Upper lobe of right lung (tissue), 1 donor: ENCODE data around the gene NAT8L. TPM values are rescaled to one million over a fixed set of nuclear protein-coding genes. Genes with fewer than 3 reads are reported as not detected.

ENCODE experiments used
- ATAC-seq: fragments of 200-7000 bp; cut with Tn5 transposase; one replicate; pipeline ENCODE4 v1.9.1; 2020; ENCODE audit warnings: mild to moderate bottlenecking, moderate library complexity
- DNase-seq: peaks from one replicate; pipeline ENCODE4 v3.0.0-alpha.2; 2020
- H3K27ac ChIP-seq: fragments of 200-600 bp; one replicate; pipeline ENCODE4 v1.8.0; 2022
- H3K27me3 ChIP-seq: fragments of 200-600 bp; one replicate; pipeline ENCODE4 v1.8.0; 2022; ENCODE audit warnings: mild to moderate bottlenecking
- H3K36me3 ChIP-seq: fragments of 200-600 bp; one replicate; pipeline ENCODE4 v1.8.0; 2022
- H3K4me1 ChIP-seq: fragments of 200-600 bp; one replicate; pipeline ENCODE4 v1.8.0; 2022
- H3K4me3 ChIP-seq: fragments of 200-600 bp; one replicate; pipeline ENCODE4 v1.8.0; 2022; ENCODE audit warnings: mild to moderate bottlenecking
- H3K9me3 ChIP-seq: fragments of 200-600 bp; one replicate; pipeline ENCODE4 v1.8.0; 2022
- intact Hi-C: fragments of 100-400 bp; cut with DNase I; formaldehyde crosslinking; loops from one replicate; pipeline ENCODE4 v1.11.0; 2022
- total RNA-seq: library from RNA; stranded (reverse); fragmentation: NEBNext Ultra II Directional; extraction: Animal tissue kit (Norgen Biotek cat#: 25700); gene quantifications from one replicate; pipeline ENCODE4 v1.2.1, GENCODE V29; 2021
- TF ChIP-seq, protein P1 (sequence below): fragments of 200-600 bp; IDR thresholded peaks from one replicate; pipeline ENCODE4 v1.8.0; 2022; ENCODE audit warnings: antibody characterized with exemption
- donor health status: DM: no; HTN: yes; CAD: no; lungs with severe emphysema.

Gene NAT8L
- total RNA-seq, 1 donor from 2014 or later, result 0.46 TPM

DNA sequence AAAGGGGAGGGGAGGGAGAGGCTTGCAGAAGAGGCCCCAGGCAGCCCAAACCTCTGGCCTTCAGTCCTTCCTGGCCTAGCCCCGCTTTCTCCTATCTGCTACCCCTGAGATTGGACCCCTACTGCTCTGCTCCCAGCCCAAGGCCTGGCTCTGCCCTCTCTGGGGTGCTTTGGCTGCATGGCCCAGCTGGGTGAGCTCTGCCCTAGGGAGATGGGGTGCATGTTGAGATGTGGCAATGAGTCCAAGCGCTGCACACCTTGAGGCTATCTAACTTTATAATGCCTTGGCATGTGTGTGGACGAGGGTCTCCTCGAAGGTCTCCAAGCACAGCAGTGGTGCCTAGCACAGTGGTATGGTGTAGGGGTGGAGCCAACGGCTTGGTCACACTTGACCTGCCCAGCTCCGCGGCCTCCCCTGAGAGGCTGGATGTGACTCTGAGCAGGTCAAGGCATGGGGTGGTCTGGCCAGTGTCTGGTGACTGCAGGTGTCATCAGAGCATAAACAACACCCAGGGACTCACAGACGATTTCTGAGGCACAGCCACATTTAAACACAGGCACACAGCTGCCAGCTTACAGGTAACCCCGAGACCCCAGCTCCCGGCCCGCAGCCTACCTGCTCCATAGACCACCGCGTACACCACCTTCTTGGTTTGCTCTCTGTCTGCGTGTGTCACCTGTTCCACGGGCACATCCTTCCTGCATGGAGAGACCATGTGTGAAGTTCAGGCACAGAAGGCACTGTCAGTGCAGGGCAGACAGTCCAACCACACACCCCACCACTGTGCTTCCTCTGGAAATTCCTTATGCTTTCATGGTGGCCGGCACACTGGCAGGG lies 36.3 kb downstream of the NAT8L start:
- H3K9me3 ChIP-seq, result no peaks in the 10 kb centered on the region
- DNase-seq (no peak), ATAC-seq (peak; percentile 19)
- H3K27me3 ChIP-seq, result no peaks in the 10 kb centered on the region
- no peaks in the 10 kb centered on the region for H3K4me1 ChIP-seq
- TF ChIP-seq, protein P1, sequence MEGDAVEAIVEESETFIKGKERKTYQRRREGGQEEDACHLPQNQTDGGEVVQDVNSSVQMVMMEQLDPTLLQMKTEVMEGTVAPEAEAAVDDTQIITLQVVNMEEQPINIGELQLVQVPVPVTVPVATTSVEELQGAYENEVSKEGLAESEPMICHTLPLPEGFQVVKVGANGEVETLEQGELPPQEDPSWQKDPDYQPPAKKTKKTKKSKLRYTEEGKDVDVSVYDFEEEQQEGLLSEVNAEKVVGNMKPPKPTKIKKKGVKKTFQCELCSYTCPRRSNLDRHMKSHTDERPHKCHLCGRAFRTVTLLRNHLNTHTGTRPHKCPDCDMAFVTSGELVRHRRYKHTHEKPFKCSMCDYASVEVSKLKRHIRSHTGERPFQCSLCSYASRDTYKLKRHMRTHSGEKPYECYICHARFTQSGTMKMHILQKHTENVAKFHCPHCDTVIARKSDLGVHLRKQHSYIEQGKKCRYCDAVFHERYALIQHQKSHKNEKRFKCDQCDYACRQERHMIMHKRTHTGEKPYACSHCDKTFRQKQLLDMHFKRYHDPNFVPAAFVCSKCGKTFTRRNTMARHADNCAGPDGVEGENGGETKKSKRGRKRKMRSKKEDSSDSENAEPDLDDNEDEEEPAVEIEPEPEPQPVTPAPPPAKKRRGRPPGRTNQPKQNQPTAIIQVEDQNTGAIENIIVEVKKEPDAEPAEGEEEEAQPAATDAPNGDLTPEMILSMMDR, result no peak
- no peak overlapping the region for H3K4me3 ChIP-seq
- no peak overlapping the region for H3K27ac ChIP-seq
- no peaks in the 10 kb centered on the region for H3K36me3 ChIP-seq
- intact Hi-C loops, result no loop called here

- intact Hi-C loops, result no loop called here
- no peaks in the 10 kb centered on the region for H3K27me3 ChIP-seq
- no peak overlapping the region for H3K4me3 ChIP-seq
- no peaks in the 10 kb centered on the region for H3K9me3 ChIP-seq
- no peaks in the 10 kb centered on the region for H3K36me3 ChIP-seq
- ATAC-seq (no peak), DNase-seq (no peak)
- TF ChIP-seq, protein P1, result no peak
- H3K4me1 ChIP-seq, result no peaks in the 10 kb centered on the region
- H3K27ac ChIP-seq, result no peak overlapping the region
Observed at GRCh38 chr4:2096073-2096609, 37.0 kb downstream of the NAT8L start.

DNA sequence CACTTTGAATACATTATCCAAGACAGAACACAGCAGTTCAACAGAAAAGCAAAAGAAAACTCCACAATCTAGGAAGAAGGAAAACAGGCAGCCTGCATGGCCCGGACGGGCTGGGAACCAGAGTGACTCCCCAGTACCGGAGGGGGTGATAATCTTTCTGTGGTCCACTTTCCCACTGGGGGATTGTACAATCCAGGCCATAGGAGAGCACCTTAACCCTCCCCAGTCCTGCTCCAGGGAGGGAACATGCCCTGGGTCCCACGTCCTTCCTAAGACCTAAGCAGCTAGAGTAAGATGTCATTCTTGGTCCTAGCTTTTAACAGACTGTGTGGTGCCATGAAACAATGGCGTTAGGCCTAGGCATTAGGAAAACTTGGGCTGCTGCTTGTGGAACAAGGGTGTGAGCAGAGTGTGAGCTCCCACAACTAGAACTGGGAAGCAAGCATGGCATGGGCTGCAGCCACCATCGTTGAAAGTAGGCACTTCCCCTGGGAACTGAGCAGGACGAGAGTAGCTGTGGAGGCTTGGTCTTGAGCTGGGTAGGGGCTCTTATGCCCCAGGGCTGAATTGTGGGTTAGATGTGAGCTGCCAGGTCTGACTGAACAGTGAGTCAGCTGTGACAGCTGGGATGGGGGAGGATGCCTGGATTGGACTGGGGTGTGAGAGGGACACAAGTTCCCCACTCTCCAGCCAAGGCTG lies 42.4 kb downstream of the NAT8L start:
- no peak for ATAC-seq
- H3K27ac ChIP-seq, result no peak overlapping the region
- no peaks in the 10 kb centered on the region for H3K36me3 ChIP-seq
- H3K4me3 ChIP-seq, result no peak overlapping the region
- H3K4me1 ChIP-seq, result no peaks in the 10 kb centered on the region
- H3K9me3 ChIP-seq, result peaks cover 13% of the 10 kb centered on the region
- TF ChIP-seq, protein P1, result no peak
- no peak for DNase-seq
- no peaks in the 10 kb centered on the region for H3K27me3 ChIP-seq
- intact Hi-C loops, result no loop called here

- Histone ChIP-seq H3K27ac (no peak overlapping the region), H3K27me3 (no peaks in the 10 kb centered on the region), H3K4me1 (no peaks in the 10 kb centered on the region), H3K9me3 (peaks cover 13% of the 10 kb centered on the region), H3K4me3 (no peak overlapping the region), H3K36me3 (no peaks in the 10 kb centered on the region)
- intact Hi-C loops, result no loop called here
- TF ChIP-seq, protein P1, result no peak
- ATAC-seq (no peak), DNase-seq (no peak)
Observed at GRCh38 chr4:2102045-2102883, 43.1 kb downstream of the NAT8L start.

DNA sequence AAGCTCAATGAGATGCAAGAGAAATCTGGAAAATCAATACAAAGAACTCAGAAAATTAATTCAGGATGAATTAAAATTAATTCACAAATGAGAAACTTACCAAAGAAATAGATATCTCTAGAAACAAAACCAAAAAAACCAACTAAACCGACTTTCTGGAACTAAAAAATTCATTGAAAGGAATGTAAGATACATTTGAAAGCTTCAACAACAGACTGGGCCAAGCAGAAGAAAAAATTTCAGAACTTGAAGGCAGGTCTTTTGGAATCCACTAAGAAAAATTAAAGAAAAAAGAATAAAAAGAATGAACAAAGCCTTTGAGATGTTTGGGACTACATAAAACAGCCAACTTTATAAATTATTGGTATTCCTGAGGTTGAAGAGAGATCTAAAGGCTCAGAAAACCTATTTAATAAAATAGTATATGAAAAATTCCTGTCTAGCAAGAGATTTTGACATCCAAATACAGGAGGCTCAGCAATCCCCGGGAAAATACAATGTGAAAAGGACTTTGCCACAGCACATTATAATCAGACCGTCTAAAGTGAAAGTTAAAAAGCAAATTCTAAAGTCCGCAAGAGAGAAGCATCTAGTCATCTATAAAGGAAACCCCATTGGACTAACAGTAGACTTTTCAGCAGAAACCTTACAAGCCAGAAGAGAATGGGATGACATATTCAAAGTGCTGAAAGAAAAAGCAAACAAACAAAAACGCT lies 44.2 kb downstream of the NAT8L start:
- TF ChIP-seq, protein P1, result no peak
- intact Hi-C loops, result no loop called here
- no peaks in the 10 kb centered on the region for H3K4me1 ChIP-seq
- no peak overlapping the region for H3K4me3 ChIP-seq
- no peak for DNase-seq
- H3K36me3 ChIP-seq, result no peaks in the 10 kb centered on the region
- no peak for ATAC-seq
- peaks cover 13% of the 10 kb centered on the region for H3K9me3 ChIP-seq
- H3K27me3 ChIP-seq, result no peaks in the 10 kb centered on the region
- H3K27ac ChIP-seq, result no peak overlapping the region
